Body of pancreas (tissue), 4 donors: ENCODE results near the gene C2CD4C. TPM values are rescaled to one million over a fixed set of nuclear protein-coding genes. Genes with fewer than 3 reads are reported as not detected.
"Not testable (repeated sequence)": the region's sequence is repeated elsewhere in the genome, so short reads cannot be mapped to it uniquely, and the experiment has no call there.

Source experiments
- ATAC-seq: fragments of 150-250 bp; one replicate; pipeline ENCODE4 v1.9.1; 2016
- DNase-seq, 4 donors: peaks; one replicate each; pipeline ENCODE4 v3.0.0-alpha.2; 2019
- H3K27ac ChIP-seq, 4 donors: fragments of 200-600 bp; sonication (generic); 1 replicate in 3 of 4; 2 replicates in 1 of 4; pipeline versions ENCODE4 v1.5.1 to v1.6.1; 2016 to 2019; ENCODE audit warnings: mild to moderate bottlenecking in 1 of 4, mixed read lengths in 1 of 4, moderate library complexity in 1 of 4
- H3K27me3 ChIP-seq, 2 donors: fragments of 200-600 bp; sonication (generic); one replicate each; pipeline ENCODE4 v1.6.0; 2016; ENCODE audit warnings: mild to moderate bottlenecking in 1 of 2
- H3K36me3 ChIP-seq, 2 donors: fragments of 200-600 bp; sonication (generic); replicated peaks in 1 of 2; 2 replicates each; pipeline ENCODE4 v1.5.1; 2016; ENCODE audit warnings: low read depth in 2 of 2; ENCODE audit not compliant: insufficient read depth in 1 of 2
- H3K4me1 ChIP-seq: fragments of 200-600 bp; sonication (generic); one replicate; pipeline ENCODE4 v1.6.0; 2016
- H3K4me3 ChIP-seq, 2 donors: fragments of 200-600 bp; sonication (generic); 1 replicate in 1 of 2; 2 replicates in 1 of 2; pipeline ENCODE4 v1.5.1; 2016 to 2019
- H3K9me3 ChIP-seq, 3 donors: fragments of 200-600 bp; sonication (generic); 1 replicate in 2 of 3; 2 replicates in 1 of 3; pipeline ENCODE4 v1.5.1; 2016
- CTCF ChIP-seq, 7 experiments: fragments of 450-650 bp in 4 of 7; fragments of 200-600 bp in 3 of 7; sonication (generic) in 3 of 7; IDR thresholded peaks; one replicate each; pipeline ENCODE4 v1.5.1; 2016 to 2019; ENCODE audit warnings: antibody characterized with exemption in 7 of 7
- POLR2A ChIP-seq, 3 donors: fragments of 450-650 bp; IDR thresholded peaks; one replicate each; pipeline ENCODE4 v1.6.1; 2016; ENCODE audit warnings: antibody characterized with exemption in 3 of 3, mild to moderate bottlenecking in 2 of 3
- WGBS, 2 donors: methylation state at CpG; one replicate each; pipeline ENCODE4 v1.1.5; 2017; 5-methylcytosine and 5-hydroxymethylcytosine counted together
- intact Hi-C: fragments of 100-400 bp; cut with DNase I; formaldehyde crosslinking; loops from one replicate; pipeline ENCODE4 v1.15.1; 2023
- total RNA-seq, 2 donors: library from RNA; depleted of rRNA; stranded (reverse); fragments of >200 nt; gene quantifications; one replicate each; pipeline ENCODE4 v1.1.0, GENCODE V29; 2016

The C2CD4C gene
- total RNA-seq, 2 donors from 2014 or later: 0.33 to 1.8 TPM

- DNase-seq (no peak), ATAC-seq (no peak)
- Histone ChIP-seq H3K9me3 (no peaks in the 10 kb centered on the region), H3K36me3 (no peaks in the 10 kb centered on the region), H3K27ac (no peak overlapping the region), H3K4me3 (no peak overlapping the region), H3K4me1 (peaks cover 25% of the 10 kb centered on the region), H3K27me3 (no peaks in the 10 kb centered on the region)
- TF ChIP-seq CTCF (IDR thresholded peaks at IDR 0.05): no peak
- no peak for TF ChIP-seq POLR2A (IDR thresholded peaks at IDR 0.05)
- intact Hi-C loops: no loop called here
- WGBS, 2 donors: 89 to 92% methylated on average over 8 to 28 of the region's 31 CpGs
Measured at GRCh38 chr19:455851-456546, 47.1 kb upstream of the C2CD4C start.

- Histone ChIP-seq H3K4me1 (peaks cover 25% of the 10 kb centered on the region), H3K27me3 (no peaks in the 10 kb centered on the region), H3K9me3 (no peaks in the 10 kb centered on the region), H3K4me3 (no peak overlapping the region), H3K36me3 (no peaks in the 10 kb centered on the region), H3K27ac (no peak overlapping the region)
- ATAC-seq: no peak
- intact Hi-C loops: no loop called here
- no peak for TF ChIP-seq CTCF (IDR thresholded peaks at IDR 0.05)
- TF ChIP-seq POLR2A (IDR thresholded peaks at IDR 0.05): no peak
- no peak for DNase-seq
- WGBS, 2 donors: 96% methylated on average over 27 to 28 of the region's 39 CpGs
Measured at GRCh38 chr19:455031-455705, 46.2 kb upstream of the C2CD4C start.

GRCh38 chr19:453606-454005 is 44.7 kb upstream of the C2CD4C start:
- ATAC-seq (no peak), DNase-seq (no peak)
- no peaks in the 10 kb centered on the region for H3K36me3 ChIP-seq
- H3K4me1 ChIP-seq: peaks cover 14% of the 10 kb centered on the region
- H3K9me3 ChIP-seq: no peaks in the 10 kb centered on the region
- no peaks in the 10 kb centered on the region for H3K27me3 ChIP-seq
- no peak overlapping the region for H3K27ac ChIP-seq
- intact Hi-C loops: no loop called here
- no peak overlapping the region for H3K4me3 ChIP-seq
- TF ChIP-seq CTCF (IDR thresholded peaks at IDR 0.05) (no peak), POLR2A (IDR thresholded peaks at IDR 0.05) (no peak)
- WGBS, 2 donors: 92 to 95% methylated on average over 21 to 22 of the region's 22 CpGs

GRCh38 chr19:452829-453228 is 43.9 kb upstream of the C2CD4C start:
- intact Hi-C loops: no loop called here
- no peaks in the 10 kb centered on the region for H3K9me3 ChIP-seq
- H3K4me3 ChIP-seq: no peak overlapping the region
- H3K27me3 ChIP-seq: no peaks in the 10 kb centered on the region
- H3K4me1 ChIP-seq: peaks cover 6% of the 10 kb centered on the region
- no peak for DNase-seq
- H3K27ac ChIP-seq: no peak overlapping the region
- WGBS, 2 donors: 93 to 94% methylated on average over 13 to 16 of the region's 16 CpGs
- no peaks in the 10 kb centered on the region for H3K36me3 ChIP-seq
- no peak for TF ChIP-seq CTCF (IDR thresholded peaks at IDR 0.05)
- no peak for TF ChIP-seq POLR2A (IDR thresholded peaks at IDR 0.05)
- ATAC-seq: no peak

GRCh38 chr19:450912-451481 is 42.0 kb upstream of the C2CD4C start:
- H3K36me3 ChIP-seq, intact Hi-C loops, H3K4me3 ChIP-seq, H3K27ac ChIP-seq, DNase-seq, ATAC-seq, H3K27me3 ChIP-seq, H3K4me1 ChIP-seq, H3K9me3 ChIP-seq: not testable (repeated sequence)
- WGBS, 2 donors: 89 to 92% methylated on average over 23 to 33 of the region's 33 CpGs
